Measurements from ENCODE around the gene CHKA.

Gene CHKA

GRCh38 chr11:68148071-68148805 lies 27.1 kb upstream of the CHKA start:
- no peaks in the 10 kb centered on the region for H3K36me3 Mint-ChIP-seq (ENCODE audit: low read depth)
- H3K4me1 Mint-ChIP-seq (ENCODE audit: low read depth), result peaks cover 4% of the 10 kb centered on the region
- no peak overlapping the region for H3K4me3 Mint-ChIP-seq
- no peaks in the 10 kb centered on the region for H3K9me3 Mint-ChIP-seq
- no peak overlapping the region for H3K27ac Mint-ChIP-seq
- H3K27me3 Mint-ChIP-seq, result no peaks in the 10 kb centered on the region

- H3K36me3 Mint-ChIP-seq (ENCODE audit: low read depth), result no peaks in the 10 kb centered on the region
Observed at GRCh38 chr11:68146704-68147474, 25.7 kb upstream of the CHKA start.

GRCh38 chr11:68146010-68146540 lies 24.9 kb upstream of the CHKA start:
- Mint-ChIP-seq H3K9me3 (no peaks in the 10 kb centered on the region), H3K27me3 (no peaks in the 10 kb centered on the region), H3K27ac (no peak overlapping the region), H3K4me1 (ENCODE audit: low read depth) (peaks cover 22% of the 10 kb centered on the region), H3K36me3 (ENCODE audit: low read depth) (no peaks in the 10 kb centered on the region), H3K4me3 (no peak overlapping the region)

More at GRCh38 chr11:68146704-68147474, 25.7 kb upstream of the CHKA start:
- Mint-ChIP-seq H3K9me3 (no peaks in the 10 kb centered on the region), H3K4me3 (no peak overlapping the region), H3K27ac (no peak overlapping the region), H3K4me1 (ENCODE audit: low read depth) (peaks cover 15% of the 10 kb centered on the region), H3K27me3 (no peaks in the 10 kb centered on the region)

- Mint-ChIP-seq H3K4me1 (ENCODE audit: low read depth) (peaks cover 22% of the 10 kb centered on the region), H3K4me3 (no peak overlapping the region), H3K27me3 (no peaks in the 10 kb centered on the region), H3K9me3 (no peaks in the 10 kb centered on the region), H3K36me3 (ENCODE audit: low read depth) (no peaks in the 10 kb centered on the region), H3K27ac (no peak overlapping the region)
Observed at GRCh38 chr11:68145120-68145866, 24.1 kb upstream of the CHKA start.

GRCh38 chr11:68143310-68143689 lies 22.1 kb upstream of the CHKA start:
- no peak overlapping the region for H3K4me3 Mint-ChIP-seq
- peak overlapping the region; percentile 34 for H3K27ac Mint-ChIP-seq
- H3K27me3 Mint-ChIP-seq, result no peaks in the 10 kb centered on the region
- H3K36me3 Mint-ChIP-seq (ENCODE audit: low read depth), result no peaks in the 10 kb centered on the region
- peaks cover 22% of the 10 kb centered on the region for H3K4me1 Mint-ChIP-seq (ENCODE audit: low read depth)
- no peaks in the 10 kb centered on the region for H3K9me3 Mint-ChIP-seq

GRCh38 chr11:68142441-68143309 lies 21.5 kb upstream of the CHKA start:
- Mint-ChIP-seq H3K36me3 (ENCODE audit: low read depth) (no peaks in the 10 kb centered on the region), H3K27me3 (no peaks in the 10 kb centered on the region), H3K4me3 (no peak overlapping the region), H3K9me3 (no peaks in the 10 kb centered on the region), H3K4me1 (ENCODE audit: low read depth) (peaks cover 22% of the 10 kb centered on the region), H3K27ac (peak overlapping the region; percentile 88)

GRCh38 chr11:68142028-68142412 lies 20.8 kb upstream of the CHKA start:
- H3K36me3 Mint-ChIP-seq (ENCODE audit: low read depth), result no peaks in the 10 kb centered on the region
- no peaks in the 10 kb centered on the region for H3K9me3 Mint-ChIP-seq
- H3K4me3 Mint-ChIP-seq, result peak overlapping the region; percentile 54
- no peaks in the 10 kb centered on the region for H3K27me3 Mint-ChIP-seq
- peak overlapping the region; percentile 88 for H3K27ac Mint-ChIP-seq
- peaks cover 22% of the 10 kb centered on the region for H3K4me1 Mint-ChIP-seq (ENCODE audit: low read depth)

- Mint-ChIP-seq H3K9me3 (no peaks in the 10 kb centered on the region), H3K27me3 (no peaks in the 10 kb centered on the region), H3K36me3 (ENCODE audit: low read depth) (no peaks in the 10 kb centered on the region), H3K4me1 (ENCODE audit: low read depth) (peaks cover 22% of the 10 kb centered on the region), H3K27ac (peak overlapping the region; percentile 88), H3K4me3 (no peak overlapping the region)
Observed at GRCh38 chr11:68141246-68142027, 20.2 kb upstream of the CHKA start.

- Mint-ChIP-seq H3K36me3 (ENCODE audit: low read depth) (no peaks in the 10 kb centered on the region), H3K9me3 (no peaks in the 10 kb centered on the region), H3K27me3 (no peaks in the 10 kb centered on the region), H3K27ac (no peak overlapping the region), H3K4me1 (ENCODE audit: low read depth) (peaks cover 22% of the 10 kb centered on the region), H3K4me3 (no peak overlapping the region)
Observed at GRCh38 chr11:68140496-68141245, 19.5 kb upstream of the CHKA start.

GRCh38 chr11:68138237-68138636 lies 17.0 kb upstream of the CHKA start:
- Mint-ChIP-seq H3K4me1 (ENCODE audit: low read depth) (peaks cover 17% of the 10 kb centered on the region), H3K4me3 (no peak overlapping the region), H3K27ac (no peak overlapping the region), H3K9me3 (peaks cover 4% of the 10 kb centered on the region), H3K36me3 (ENCODE audit: low read depth) (no peaks in the 10 kb centered on the region), H3K27me3 (peaks cover 4% of the 10 kb centered on the region)

GRCh38 chr11:68137833-68138232 lies 16.6 kb upstream of the CHKA start:
- Mint-ChIP-seq H3K27me3 (peaks cover 4% of the 10 kb centered on the region), H3K9me3 (peaks cover 4% of the 10 kb centered on the region), H3K4me3 (no peak overlapping the region), H3K4me1 (ENCODE audit: low read depth) (peaks cover 14% of the 10 kb centered on the region), H3K27ac (no peak overlapping the region), H3K36me3 (ENCODE audit: low read depth) (peaks cover under 1% of the 10 kb centered on the region)

- Mint-ChIP-seq H3K36me3 (ENCODE audit: low read depth) (peaks cover 9% of the 10 kb centered on the region), H3K4me1 (ENCODE audit: low read depth) (peaks cover 7% of the 10 kb centered on the region), H3K9me3 (peaks cover 9% of the 10 kb centered on the region), H3K4me3 (no peak overlapping the region), H3K27ac (no peak overlapping the region), H3K27me3 (peaks cover 4% of the 10 kb centered on the region)
Observed at GRCh38 chr11:68136866-68137265, 15.7 kb upstream of the CHKA start.

- H3K9me3 Mint-ChIP-seq, result peaks cover 10% of the 10 kb centered on the region
- H3K4me1 Mint-ChIP-seq (ENCODE audit: low read depth), result no peaks in the 10 kb centered on the region
- H3K4me3 Mint-ChIP-seq, result no peak overlapping the region
- H3K36me3 Mint-ChIP-seq (ENCODE audit: low read depth), result peaks cover 11% of the 10 kb centered on the region
- H3K27ac Mint-ChIP-seq, result no peak overlapping the region
- H3K27me3 Mint-ChIP-seq, result peaks cover 4% of the 10 kb centered on the region
Observed at GRCh38 chr11:68135161-68135560, 14.0 kb upstream of the CHKA start.

Data from stimulated activated naive CD8-positive, alpha-beta T cell treated with anti-CD3 and anti-CD28 coated beads, Interleukin-15, Interleukin-2, amounts not matched to agents 100 ng/mL and 50 ng/mL, for 24 hours (primary cell).